ENCODE measurements around the gene GPR132. TPM values are rescaled to one million over a fixed set of nuclear protein-coding genes. Genes with fewer than 3 reads are reported as not detected.
A peak's percentile ranks its signal among the peaks of the same experiment; 100 is the strongest.

Gene GPR132
- total and polyA plus RNA-seq, 2 of the 8 experiments (the other 6 are each of a cell fraction or from before 2014, with no cell fraction given) = 0.11 TPM; not detected in 1

GRCh38 chr14:105070760-105071137 is 5.5 kb upstream of the GPR132 start:
- CTCF ChIA-PET (ENCODE audit: partially characterized antibody) = interaction anchor here (0.9 to 2.3 kb wide), 5 partner anchors 16 to 132 kb away, joined by 3 to 11 read pairs (median 4); no protein-coding TSS in a partner anchor
- no peak overlapping the region for H3K14ac ChIP-seq (ENCODE audit: insufficient read length)
- no peak for DNase-seq (ENCODE audit: low read depth in 1 of 2, low spot score in 2 of 2)

More at GRCh38 chr14:105070760-105071137, 5.5 kb upstream of the GPR132 start:
- no peak for TF ChIP-seq SIN3A (conservative IDR thresholded peaks at IDR 0.05 in 1 of 2, IDR thresholded peaks at IDR 0.05 in 1 of 2; ENCODE audit: low read depth in 1 of 2, low read length in 2 of 2)
- no peak for TF ChIP-seq TAF1 (IDR thresholded peaks at IDR 0.05; ENCODE audit: low read depth, low read length)
- no peak for TF ChIP-seq GTF2F1 (IDR thresholded peaks at IDR 0.05; ENCODE audit: borderline replicate concordance, low read depth, low read length)
- no peak for TF ChIP-seq TAF7 (optimal IDR thresholded peaks at IDR 0.05; ENCODE audit: borderline replicate concordance, low read depth, low read length)
- no peak for TF ChIP-seq EP300 (IDR thresholded peaks at IDR 0.05; ENCODE audit: borderline replicate concordance in 1 of 2, low read depth in 2 of 2, low read length in 2 of 2)
- H4K5ac ChIP-seq (ENCODE audit: insufficient read length, low read depth, low read length) = no peak overlapping the region
- H2BK12ac ChIP-seq (ENCODE audit: low read depth, low read length) = no peak overlapping the region
- H2AK5ac ChIP-seq (ENCODE audit: low read depth, low read length) = no peak overlapping the region
- H3K56ac ChIP-seq (replicated peaks; ENCODE audit: insufficient read length, low read depth, low read length) = no peak overlapping the region
- H3K23me2 ChIP-seq (ENCODE audit: low read depth, low read length) = no peaks in the 10 kb centered on the region
- WGBS, 2 experiments (ENCODE audit: extremely low coverage in 1 of 2, insufficient coverage in 1 of 2, insufficient read length in 1 of 2, insufficient replicate concordance in 2 of 2, low coverage in 1 of 2, low lambda C conversion rate in 2 of 2, missing lambda C conversion rate in 1 of 2) = 82% methylated on average over 7 of the region's 7 CpGs; no CpG with 5 or more reads in 1 of the 2 experiments
- no peaks in the 10 kb centered on the region for H3K9me3 ChIP-seq (ENCODE audit: insufficient read depth in 2 of 2, low read depth in 1 of 2, low read length in 1 of 2)
- no peaks in the 10 kb centered on the region for H3K79me1 ChIP-seq (ENCODE audit: low read depth, low read length)
- peaks cover 0 to 11% (median 4%) of the 10 kb centered on the region in 4 experiments; a peak in 6 of 7 replicates for H3K4me1 ChIP-seq (replicated peaks in 1 of 4; ENCODE audit: control insufficient read depth in 3 of 4, insufficient read depth in 4 of 4, low read length in 3 of 4)
- H3K4me2 ChIP-seq (ENCODE audit: insufficient read depth in 1 of 2, low read depth in 2 of 2, low read length in 2 of 2) = no peak overlapping the region
- 0 out of 2 replicates have a peak overlapping the region, but pooled peaks have one; percentile 52 for H2BK5ac ChIP-seq (ENCODE audit: low read depth, low read length)
- no peak overlapping the region for H2BK120ac ChIP-seq (replicated peaks; ENCODE audit: low read depth, low read length)
- no peaks in the 10 kb centered on the region for H3K27me3 ChIP-seq (replicated peaks in 1 of 4; ENCODE audit: control insufficient read depth in 3 of 4, extremely low read depth in 1 of 4, insufficient read depth in 3 of 4, low read length in 3 of 4)
- H3K36me3 ChIP-seq (ENCODE audit: control insufficient read depth in 2 of 4, insufficient read depth in 4 of 4, low read length in 3 of 4) = no peaks in the 10 kb centered on the region
- H3K23ac ChIP-seq (ENCODE audit: insufficient read length) = no peak overlapping the region
- H2BK15ac ChIP-seq (ENCODE audit: low read length) = 0 out of 2 replicates have a peak overlapping the region, but pooled peaks have one; percentile 81
- H3K79me2 ChIP-seq (ENCODE audit: control insufficient read depth in 1 of 2, insufficient read depth in 2 of 2, low read length in 2 of 2) = no peaks in the 10 kb centered on the region
- H3K4me3 ChIP-seq (ENCODE audit: extremely low read depth in 1 of 4, insufficient read depth in 2 of 4, low read depth in 3 of 4, low read length in 4 of 4) = no peak overlapping the region
- H4K91ac ChIP-seq (replicated peaks; ENCODE audit: insufficient read length, low read length) = peak overlapping the region; percentile 26
- H2BK20ac ChIP-seq (ENCODE audit: low read length) = no peak overlapping the region
- POLR2A ChIA-PET (ENCODE audit: partially characterized antibody) = interaction anchor here (0.6 to 1.0 kb wide), 2 partner anchors 11 to 18 kb away, joined by 3 read pairs; no protein-coding TSS in a partner anchor
- H3K4ac ChIP-seq (replicated peaks; ENCODE audit: insufficient read length, low read depth, low read length) = no peak overlapping the region
- H4K8ac ChIP-seq (ENCODE audit: extremely low read depth, insufficient read depth, low read length) = peak overlapping the region; percentile 46; the same call in 1 of the 2 replicates
- H2AFZ ChIP-seq (ENCODE audit: low read length) = no peak overlapping the region
- no peak overlapping the region for H3K27ac ChIP-seq (ENCODE audit: low read depth, low read length)
- FAIRE-seq = no peak
- no peaks in the 10 kb centered on the region for H4K20me1 ChIP-seq (replicated peaks in 1 of 2; ENCODE audit: control insufficient read depth in 1 of 2, insufficient read depth in 2 of 2, low read length in 2 of 2)
- H3K9ac ChIP-seq (replicated peaks in 1 of 4; ENCODE audit: extremely low read depth in 1 of 4, low read depth in 3 of 4, low read length in 3 of 4) = no peak overlapping the region
- H3K18ac ChIP-seq (ENCODE audit: extremely low read depth, low read length) = no peak overlapping the region

All from H1 (cell line).